ENCODE results near the gene CKLF.
"Not testable (repeated sequence)": the region's sequence is repeated elsewhere in the genome, so short reads cannot be mapped to it uniquely, and the experiment has no call there.

CKLF gene

GRCh38 chr16:66542396-66542795 is 10.0 kb upstream of the CKLF start:
- DNase-seq (ENCODE audit: low read depth, low spot score): no peak

GRCh38 chr16:66543541-66543940 is 8.8 kb upstream of the CKLF start:
- no peak for DNase-seq (ENCODE audit: low read depth, low spot score)

DNA sequence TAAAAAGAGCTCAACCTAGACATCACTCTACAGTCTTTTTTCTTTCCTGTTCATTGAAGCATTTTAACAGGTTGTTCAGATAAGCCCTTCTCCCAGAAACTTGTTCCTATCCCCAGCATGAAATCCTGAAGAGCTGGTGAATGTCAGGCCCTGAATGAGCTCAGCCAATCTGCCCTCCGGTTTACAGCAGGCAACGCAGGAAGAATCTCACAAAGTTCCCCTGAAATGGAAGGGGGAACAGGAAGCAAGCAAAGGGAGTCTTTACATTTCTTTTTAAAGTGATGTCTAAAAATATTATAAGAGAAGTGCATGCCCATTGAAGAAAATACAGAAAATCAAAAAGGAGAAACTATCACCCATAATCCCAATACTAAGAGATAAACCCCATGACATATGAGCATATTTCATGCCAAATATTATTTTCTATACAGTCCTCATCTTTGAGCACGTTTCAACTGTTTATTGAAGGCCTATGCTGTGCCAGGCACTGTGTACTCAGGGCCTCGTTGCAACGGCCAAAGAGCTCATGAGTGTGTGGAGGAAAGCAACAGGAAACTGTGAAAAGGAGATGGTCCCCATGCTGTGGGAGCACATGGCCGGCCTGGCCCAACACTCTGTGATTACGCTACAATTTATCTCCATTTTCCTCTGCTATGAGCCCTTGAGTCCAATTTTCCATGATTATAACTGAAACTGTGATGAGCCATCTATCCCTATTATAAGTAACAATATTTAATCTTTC is 8.2 kb upstream of the CKLF start:
- DNase-seq (ENCODE audit: low read depth, low spot score): no peak

- DNase-seq (ENCODE audit: low read depth, low spot score): no peak
Observed at GRCh38 chr16:66547101-66547989, 5.0 kb upstream of the CKLF start.

GRCh38 chr16:66548068-66548467 is 4.3 kb upstream of the CKLF start:
- DNase-seq (ENCODE audit: low read depth, low spot score): no peak

DNA sequence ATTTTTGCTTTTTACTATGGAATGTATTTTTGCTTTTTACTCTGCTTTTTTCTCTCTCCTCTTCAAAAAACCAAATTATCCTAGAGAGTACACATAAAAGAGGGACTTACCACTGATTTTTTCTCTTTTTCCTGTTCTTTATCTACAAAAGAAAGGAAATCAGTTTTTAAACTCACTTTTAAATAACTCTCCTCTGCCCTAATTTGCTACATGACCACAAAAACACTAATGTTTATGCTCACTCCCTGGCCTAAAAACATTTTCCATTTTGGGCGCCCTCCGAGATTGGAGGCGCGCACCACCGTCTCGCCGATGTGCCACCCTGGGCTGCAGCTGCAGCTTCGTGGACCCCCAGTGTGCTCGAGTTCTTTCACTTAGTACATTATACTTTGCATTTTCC is 3.5 kb upstream of the CKLF start:
- no peak for DNase-seq (ENCODE audit: low read depth, low spot score)

DNA sequence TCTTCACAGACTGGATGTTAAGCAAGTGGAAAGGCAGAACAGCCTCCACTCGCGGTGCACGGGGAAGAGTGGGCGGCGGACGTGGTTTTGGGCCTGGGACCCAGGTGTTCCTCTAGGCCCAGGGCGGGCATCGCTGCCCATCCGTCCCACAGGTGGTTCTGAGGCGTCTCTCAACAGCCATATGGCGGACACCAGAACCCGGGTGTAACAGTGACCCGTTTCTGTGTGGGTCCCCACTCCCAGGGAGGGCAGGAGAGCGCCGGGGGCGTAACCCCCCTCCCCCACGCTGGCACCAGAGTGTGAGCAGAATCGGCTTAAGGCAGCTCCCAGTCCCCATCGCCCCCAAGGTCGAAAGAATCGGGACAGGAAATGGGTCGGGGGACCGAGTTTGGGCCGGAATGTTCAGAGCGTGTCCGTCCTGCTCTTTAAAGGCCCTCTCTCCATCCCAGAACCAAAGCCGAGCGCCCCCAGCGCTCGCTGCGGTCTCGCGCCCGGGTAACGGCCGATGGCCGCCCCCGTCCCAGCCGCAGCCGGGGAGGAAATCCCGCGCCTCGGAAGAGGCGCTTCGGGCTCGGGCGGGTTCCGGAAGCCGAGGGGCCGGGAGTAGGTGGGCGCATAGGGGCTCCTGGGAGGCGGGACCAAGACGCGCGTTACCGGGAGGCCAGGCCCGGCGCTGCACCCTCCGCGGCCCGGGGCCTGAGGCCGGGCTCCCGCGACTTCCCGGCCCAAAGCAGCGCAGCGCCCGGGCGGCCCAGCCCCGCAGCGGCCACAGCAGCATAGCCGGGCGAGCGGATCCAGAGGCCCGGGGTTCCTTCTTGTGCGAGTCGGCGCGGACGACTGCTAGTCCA is 2.9 kb upstream of the CKLF start, which contains the start of gene TK2:
TK2 (minus strand) TSS at position 839 of the 848 bp plus-strand sequence; CDS start at position 778, 61 bp downstream.
- peak; percentile 29 for DNase-seq (ENCODE audit: low read depth, low spot score)

DNA sequence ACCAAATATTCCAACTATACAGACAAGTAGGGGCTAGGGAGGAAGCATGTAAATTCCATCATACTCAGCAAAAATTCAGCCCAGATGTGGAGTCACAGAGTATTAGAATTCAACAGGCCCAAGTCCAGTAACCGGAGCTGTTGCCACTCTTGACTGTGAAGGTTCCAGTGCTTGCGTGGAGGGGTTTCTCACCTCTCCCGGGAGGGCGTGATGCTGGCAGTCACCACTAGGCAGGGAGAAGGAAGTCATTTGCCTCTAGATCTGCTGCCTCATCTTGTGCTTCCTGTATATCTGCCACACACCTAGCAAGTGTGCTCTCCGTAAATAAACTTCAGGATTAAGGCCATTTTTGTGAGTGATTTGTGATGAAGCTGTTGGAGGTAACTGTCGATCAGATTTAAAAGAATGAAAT is 1.0 kb upstream of the CKLF start:
- peak; percentile 14 for DNase-seq (ENCODE audit: low read depth, low spot score)

- DNase-seq (ENCODE audit: low read depth, low spot score): no peak
Observed at GRCh38 chr16:66551788-66552285, 539 bp upstream of the CKLF start.

DNA sequence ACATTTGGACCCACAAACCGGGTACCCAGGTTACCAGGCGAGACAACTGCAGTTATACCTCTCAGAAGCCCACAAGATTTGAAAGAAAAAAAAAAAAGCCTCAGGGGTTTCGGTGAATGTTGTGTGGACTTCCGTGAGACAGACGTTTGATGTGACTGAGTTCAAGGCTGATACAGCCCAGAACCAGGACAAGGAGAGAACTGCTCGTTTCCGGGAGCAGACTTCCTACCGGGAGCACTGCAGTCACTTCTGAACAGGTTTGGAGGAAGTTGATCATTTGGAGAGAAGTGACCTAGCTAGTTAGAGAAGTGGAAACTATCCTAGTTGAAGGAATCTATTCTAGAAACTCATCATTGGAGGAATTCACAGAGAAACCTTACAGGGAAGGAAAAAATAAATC is 847 bp downstream of the CKLF start:
- DNase-seq (ENCODE audit: low read depth, low spot score): no peak

DNA sequence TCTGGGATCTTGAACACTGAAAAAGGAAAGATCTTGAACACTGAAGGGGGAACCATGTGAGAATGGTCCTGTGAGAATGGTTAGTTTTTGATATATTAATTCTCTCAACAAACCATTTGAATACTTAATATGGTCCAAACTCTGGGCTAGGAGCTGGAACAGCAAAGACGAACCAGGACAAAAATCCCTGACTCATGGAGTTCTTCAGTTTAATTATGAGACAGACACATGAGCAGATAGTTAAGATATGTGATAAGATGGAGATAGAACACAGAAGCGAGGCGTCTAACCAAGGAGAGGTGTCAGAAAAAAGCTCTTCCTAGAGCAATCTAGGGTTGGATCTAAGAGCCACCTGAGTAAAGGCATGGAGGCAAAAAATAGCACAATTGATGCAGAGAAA is 1.6 kb downstream of the CKLF start:
- no peak for DNase-seq (ENCODE audit: low read depth, low spot score)

DNA sequence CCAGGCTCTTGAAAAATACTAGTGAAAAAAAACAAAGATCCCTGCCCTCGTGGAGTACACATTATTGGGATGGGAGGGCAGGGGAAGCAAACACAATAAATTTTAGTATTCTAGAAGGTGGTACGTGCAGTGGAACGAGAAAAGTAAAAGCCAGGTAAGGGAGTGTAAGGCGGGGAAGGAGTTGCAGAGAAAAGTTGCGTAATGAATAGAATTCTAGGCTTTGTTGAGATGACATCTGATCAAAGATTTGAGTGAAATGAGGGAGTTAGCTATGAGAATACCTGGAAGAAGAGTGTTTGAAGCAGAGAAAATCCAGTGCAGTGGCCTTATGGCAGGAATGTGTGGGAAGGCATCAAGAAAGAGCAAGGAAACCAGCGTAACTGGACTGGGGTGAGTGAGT is 2.1 kb downstream of the CKLF start:
- DNase-seq (ENCODE audit: low read depth, low spot score): no peak

GRCh38 chr16:66560107-66560506 is 7.7 kb downstream of the CKLF start:
- DNase-seq (ENCODE audit: low read depth, low spot score): no peak

GRCh38 chr16:66561381-66562080 is 9.2 kb downstream of the CKLF start:
- DNase-seq (ENCODE audit: low read depth, low spot score): no peak

- DNase-seq (ENCODE audit: low read depth, low spot score): no peak
Observed at GRCh38 chr16:66562409-66562808, 10.0 kb downstream of the CKLF start.

DNA sequence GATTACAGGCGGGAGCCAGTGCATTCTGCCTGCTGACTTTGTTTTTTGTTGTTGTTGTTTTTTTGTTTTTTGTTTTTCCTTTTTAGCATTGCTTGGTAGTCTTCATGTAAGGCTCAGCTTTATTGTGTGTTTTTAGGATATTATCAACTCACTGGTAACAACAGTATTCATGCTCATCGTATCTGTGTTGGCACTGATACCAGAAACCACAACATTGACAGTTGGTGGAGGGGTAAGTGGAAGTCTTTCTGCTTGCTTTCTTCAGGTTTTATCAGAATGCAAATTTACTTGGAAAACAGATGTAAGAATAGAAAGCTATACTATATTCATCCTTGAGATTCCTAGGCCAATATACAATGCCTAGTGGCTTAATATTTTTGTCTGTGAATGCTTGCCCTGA is 10.6 kb downstream of the CKLF start:
- DNase-seq (ENCODE audit: low read depth, low spot score): no peak

DNA sequence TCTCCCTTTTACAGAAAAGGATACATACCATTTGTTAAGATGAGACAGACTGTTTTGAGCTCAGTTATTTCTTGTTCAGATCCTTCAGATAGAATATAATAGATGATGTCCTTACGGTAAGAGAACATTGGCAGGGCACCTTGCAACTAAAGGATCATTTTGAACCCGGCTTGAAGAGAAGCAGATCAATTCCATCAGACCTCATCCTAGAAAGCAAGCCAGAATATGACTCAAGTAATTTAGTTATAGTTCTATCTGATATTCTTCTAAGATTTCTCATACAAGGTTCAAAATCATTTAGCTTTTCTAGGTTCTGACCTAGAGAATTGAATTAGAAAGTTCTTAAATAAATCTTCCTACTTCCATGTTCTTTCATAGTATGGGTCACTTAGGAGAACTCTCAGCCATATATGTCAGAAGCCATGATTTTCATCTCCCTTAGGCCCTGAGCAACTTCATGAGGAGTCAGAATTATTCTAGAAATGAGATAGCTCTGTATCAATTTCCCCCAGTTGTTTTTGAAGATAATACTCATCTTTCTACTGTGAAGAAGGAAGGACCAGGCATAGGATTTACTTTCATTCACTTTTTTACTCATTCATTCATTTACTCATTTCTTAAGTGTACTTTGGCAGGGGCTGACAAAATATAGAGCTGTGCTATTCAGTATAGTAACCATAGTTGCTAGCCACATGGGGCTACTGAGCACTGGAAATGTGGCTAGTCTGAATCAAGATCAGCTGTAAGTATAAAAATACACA is 11.4 kb downstream of the CKLF start:
- DNase-seq (ENCODE audit: low read depth, low spot score): no peak

DNA sequence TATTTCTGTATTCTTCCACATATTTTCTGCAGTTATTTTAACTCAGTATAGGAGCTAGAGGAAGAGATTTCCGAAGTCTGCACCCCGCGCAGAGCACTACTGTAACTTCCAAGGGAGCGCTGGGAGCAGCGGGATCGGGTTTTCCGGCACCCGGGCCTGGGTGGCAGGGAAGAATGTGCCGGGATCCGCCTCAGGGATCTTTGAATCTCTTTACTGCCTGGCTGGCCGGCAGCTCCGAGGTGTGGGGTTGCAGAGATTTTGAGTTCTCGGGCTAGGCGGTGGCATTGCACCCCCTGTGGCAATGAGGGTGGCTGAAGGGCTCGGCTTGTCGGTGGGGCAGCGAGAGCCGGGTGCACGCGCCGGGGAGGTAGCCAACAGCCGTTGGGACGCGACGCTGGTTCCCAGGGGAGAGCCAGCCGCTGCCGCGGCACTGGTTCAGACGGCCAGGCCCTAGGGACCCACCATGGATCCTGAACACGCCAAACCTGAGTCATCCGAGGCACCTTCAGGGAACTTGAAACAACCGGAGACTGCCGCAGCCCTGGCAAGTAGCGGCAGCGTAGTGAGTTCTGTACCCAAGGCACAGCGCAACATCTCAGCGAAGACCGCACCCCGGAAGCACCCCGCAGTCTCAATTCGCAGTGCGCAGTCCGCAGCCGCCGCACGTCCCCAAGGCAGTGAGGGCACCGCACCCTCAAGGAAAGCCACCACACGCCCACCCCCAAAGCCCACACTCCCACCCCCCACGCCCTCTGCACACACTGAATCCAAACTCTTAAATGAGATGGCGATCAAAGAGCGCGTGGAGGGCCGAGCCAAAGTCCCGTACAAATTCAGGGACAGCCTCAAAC is 13.9 kb downstream of the CKLF start, which contains the start of gene CMTM1:
CMTM1 (plus strand) TSS at position 389 of the 851 bp plus-strand sequence; CDS start at position 464, 75 bp downstream.
- no peak for DNase-seq (ENCODE audit: low read depth, low spot score)

DNA sequence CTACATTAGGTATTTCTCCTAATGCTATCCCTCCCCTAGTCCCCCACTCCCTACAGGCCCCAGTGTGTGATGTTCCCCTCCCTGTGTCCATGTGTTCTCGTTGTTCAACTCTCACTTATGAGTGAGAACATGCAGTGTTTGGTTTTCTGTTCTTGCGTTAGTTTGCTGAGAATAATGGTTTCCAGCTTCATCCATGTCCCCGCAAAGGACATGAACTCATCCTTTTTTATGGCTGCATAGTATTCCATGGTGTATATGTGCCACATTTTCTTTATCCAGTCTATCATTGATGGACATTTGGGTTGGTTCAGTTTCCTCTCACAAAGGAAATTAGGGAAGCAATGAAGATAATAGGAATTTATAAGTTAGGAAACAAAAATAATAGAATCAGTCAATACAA is 14.9 kb downstream of the CKLF start:
- DNase-seq (ENCODE audit: low read depth, low spot score): not testable (repeated sequence)
